ENCODE measurements around the gene MAGI2.

DNA sequence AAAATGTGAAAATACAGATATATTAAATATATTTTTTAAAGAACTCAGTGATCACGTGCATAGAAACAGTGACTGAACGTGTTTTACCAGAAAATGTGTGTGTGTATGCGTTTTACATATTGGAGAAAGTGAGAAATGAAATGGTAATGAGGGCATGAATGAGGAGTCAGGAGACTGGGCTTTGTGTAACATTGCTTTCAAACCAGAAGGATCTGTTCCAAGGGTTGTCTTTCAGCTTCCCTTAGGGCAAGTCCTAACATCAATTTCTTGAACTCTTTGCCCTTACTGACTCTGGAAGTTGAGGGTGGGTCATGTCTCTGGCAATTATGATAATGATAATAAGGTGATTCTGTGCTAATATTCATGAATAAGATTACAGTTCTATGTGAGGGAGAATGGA lies 1097.6 kb downstream of the MAGI2 start:
- TF ChIP-seq POLR2AphosphoS5 (IDR thresholded peaks at IDR 0.05) (no peak), POLR2A (IDR thresholded peaks at IDR 0.05) (no peak)

Data from suprapubic skin (tissue), 4 donors.